Liver (tissue), 9 donors: ENCODE data around the gene FGFBP1. TPM values are rescaled to one million over a fixed set of nuclear protein-coding genes. Genes with fewer than 3 reads are reported as not detected.

Experiments used
- DNase-seq: peaks from one replicate; pipeline ENCODE4 v3.0.0-alpha.2; 2017; ENCODE audit warnings: low spot score
- H3K27ac ChIP-seq, 2 donors: one replicate each; pipeline ENCODE4 v1.7.0; 2013; ENCODE audit warnings: inconsistent platforms in 2 of 2, low read length in 2 of 2, control low read depth in 1 of 2, low read depth in 1 of 2, mild to moderate bottlenecking in 1 of 2
- H3K27me3 ChIP-seq, 4 donors: one replicate each; pipeline versions ENCODE4 v1.6.1 to v1.7.0; 2013; ENCODE audit warnings: low read length in 3 of 4, inconsistent platforms in 1 of 4, mild to moderate bottlenecking in 1 of 4, moderate library complexity in 1 of 4; ENCODE audit not compliant: control insufficient read depth in 4 of 4, insufficient read depth in 4 of 4
- H3K36me3 ChIP-seq, 4 donors: one replicate each; pipeline versions ENCODE4 v1.6.1 to v1.7.0; 2013; ENCODE audit warnings: low read length in 3 of 4, mild to moderate bottlenecking in 3 of 4, low read depth in 1 of 4, moderate library complexity in 1 of 4; ENCODE audit not compliant: control insufficient read depth in 4 of 4, insufficient read depth in 3 of 4
- H3K4me1 ChIP-seq, 4 donors: one replicate each; pipeline versions ENCODE4 v1.6.1 to v1.7.0; 2013; ENCODE audit warnings: low read length in 3 of 4, mild to moderate bottlenecking in 3 of 4, moderate library complexity in 1 of 4; ENCODE audit not compliant: control insufficient read depth in 4 of 4, insufficient read depth in 4 of 4
- H3K4me3 ChIP-seq, 3 donors: one replicate each; pipeline versions ENCODE4 v1.6.1 to v1.7.0; 2013; ENCODE audit warnings: low read length in 3 of 3, control low read depth in 1 of 3, low read depth in 1 of 3, mild to moderate bottlenecking in 1 of 3
- H3K9ac ChIP-seq, 2 donors: one replicate each; pipeline ENCODE4 v1.7.0; 2013; ENCODE audit warnings: low read length in 2 of 2, mild to moderate bottlenecking in 2 of 2, moderate library complexity in 2 of 2, control low read depth in 1 of 2, low read depth in 1 of 2
- H3K9me3 ChIP-seq, 4 donors: one replicate each; pipeline versions ENCODE4 v1.6.1 to v1.7.0; 2013; ENCODE audit warnings: low read length in 3 of 4; ENCODE audit not compliant: control insufficient read depth in 4 of 4
- EGR1 ChIP-seq, 2 donors: IDR thresholded peaks; 2 replicates each; pipeline ENCODE4 v1.6.1; 2016 to 2018; ENCODE audit warnings: antibody characterized with exemption in 2 of 2, low read depth in 2 of 2
- FOXA1 ChIP-seq: IDR thresholded peaks from 2 replicates; pipeline ENCODE4 v1.6.1; 2016; ENCODE audit warnings: antibody characterized with exemption
- FOXA2 ChIP-seq: IDR thresholded peaks from 2 replicates; pipeline ENCODE4 v1.6.1; 2016; ENCODE audit warnings: antibody characterized with exemption
- GABPA ChIP-seq, 2 donors: IDR thresholded peaks in 1 of 2; conservative IDR thresholded peaks in 1 of 2; 2 replicates each; pipeline ENCODE4 v1.6.1; 2016; ENCODE audit warnings: antibody characterized with exemption in 2 of 2, mild to moderate bottlenecking in 1 of 2, moderate library complexity in 1 of 2
- HNF4A ChIP-seq, 2 donors: conservative IDR thresholded peaks; 2 replicates each; pipeline ENCODE4 v1.6.1; 2016; ENCODE audit warnings: antibody characterized with exemption in 2 of 2, mild to moderate bottlenecking in 2 of 2
- HNF4G ChIP-seq: IDR thresholded peaks from 2 replicates; pipeline ENCODE4 v1.6.1; 2016; ENCODE audit warnings: antibody characterized with exemption
- JUND ChIP-seq, 2 donors: IDR thresholded peaks; 2 replicates each; pipeline ENCODE4 v1.6.1; 2016; ENCODE audit warnings: antibody characterized with exemption in 2 of 2
- NR2F2 ChIP-seq: IDR thresholded peaks from 2 replicates; pipeline ENCODE4 v1.6.1; 2016; ENCODE audit warnings: antibody characterized with exemption
- RAD21 ChIP-seq, 2 donors: IDR thresholded peaks; 2 replicates each; pipeline ENCODE4 v1.6.1; 2016; ENCODE audit warnings: antibody characterized with exemption in 2 of 2, mild to moderate bottlenecking in 2 of 2
- RXRA ChIP-seq, 2 donors: IDR thresholded peaks; 2 replicates each; pipeline ENCODE4 v1.6.1; 2017 to 2018; ENCODE audit warnings: antibody characterized with exemption in 2 of 2, mild to moderate bottlenecking in 1 of 2
- SP1 ChIP-seq: IDR thresholded peaks from 2 replicates; pipeline ENCODE4 v1.6.1; 2018; ENCODE audit warnings: antibody characterized with exemption, mild to moderate bottlenecking
- TAF1 ChIP-seq: conservative IDR thresholded peaks from 2 replicates; pipeline ENCODE4 v1.6.1; 2016; ENCODE audit warnings: antibody characterized with exemption, mild to moderate bottlenecking
- YY1 ChIP-seq: IDR thresholded peaks from 2 replicates; pipeline ENCODE4 v1.6.1; 2016; ENCODE audit warnings: antibody characterized with exemption, mild to moderate bottlenecking
- WGBS: extraction: QIAGEN DNeasy Blood & Tissue Kit; methylation state at CpG from one replicate; pipeline ENCODE4 v1.1.7; 2013; 5-methylcytosine and 5-hydroxymethylcytosine counted together
- polyA plus RNA-seq, 2 donors: library from polyadenylated mRNA; stranded (reverse) in 1 of 2; unstranded in 1 of 2; fragments of 200-250 nt in 1 of 2; fragments of >200 nt in 1 of 2; fragmentation: Nextera tagmentation in 1 of 2; extraction: Ambion mirVana in 1 of 2; gene quantifications; one replicate each; pipeline versions ENCODE4 v1.2.1 to v1.2.3, GENCODE V29; 2013 to 2015
- total RNA-seq, 2 donors: library from RNA; depleted of rRNA; stranded (reverse); fragments of >200 nt; gene quantifications; one replicate each; pipeline ENCODE4 v1.2.3, GENCODE V29; 2014
- TF ChIP-seq, protein P1 (sequence below): IDR thresholded peaks from 2 replicates; pipeline ENCODE4 v1.6.1; 2016; ENCODE audit warnings: antibody characterized with exemption, mild to moderate bottlenecking
- TF ChIP-seq, protein P2 (sequence below): IDR thresholded peaks from 2 replicates; pipeline ENCODE4 v1.6.1; 2016; ENCODE audit warnings: antibody characterized with exemption
- TF ChIP-seq, protein P3 (sequence below): IDR thresholded peaks from 2 replicates; pipeline ENCODE4 v1.6.1; 2016; ENCODE audit warnings: antibody characterized with exemption
- TF ChIP-seq, protein P4 (sequence below): fragments of 150-350 bp; IDR thresholded peaks from 2 replicates; pipeline ENCODE4 v1.5.1; 2017; ENCODE audit warnings: improper control_type of control experiment, low read depth, low read length; ENCODE audit not compliant: missing input control
- donor health status: healthy.
- donor health status: healthy.
- donor health status: healthy.
- donor health status: healthy.
- donor health status: healthy.

FGFBP1 gene
- total and polyA plus RNA-seq, 4 donors: not detected

DNA sequence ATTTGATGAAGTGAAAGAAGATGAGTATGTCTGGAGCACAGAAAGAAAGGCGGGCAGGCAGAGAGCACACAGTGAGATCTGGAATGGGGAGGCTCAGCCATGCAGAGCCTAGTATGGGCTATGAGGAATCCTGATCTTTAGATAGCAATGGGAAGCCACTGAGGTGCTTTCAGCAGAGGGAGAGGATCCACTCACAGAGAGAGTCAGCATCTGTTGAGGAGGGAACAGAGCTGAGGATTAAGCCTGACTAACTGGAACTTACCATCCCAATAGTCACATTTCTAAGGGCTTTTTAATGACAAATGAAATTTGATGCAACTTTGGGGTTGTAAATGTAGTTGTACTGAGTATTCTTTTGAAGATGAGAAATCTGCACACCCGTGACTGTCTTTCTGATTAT lies 45.1 kb upstream of the FGFBP1 start:
- WGBS: 90% methylated on average over 2 of the region's 2 CpGs
- DNase-seq: no peak
- TF ChIP-seq FOXA1 (no peak), RAD21 (IDR thresholded peaks at IDR 0.05) (no peak), YY1 (no peak), JUND (IDR thresholded peaks at IDR 0.05) (no peak), HNF4A (conservative IDR thresholded peaks at IDR 0.05) (no peak), SP1 (no peak), FOXA2 (no peak), HNF4G (no peak), TAF1 (no peak), NR2F2 (no peak), EGR1 (IDR thresholded peaks at IDR 0.05; ENCODE audit: low read depth in 2 of 2) (no peak), RXRA (IDR thresholded peaks at IDR 0.05) (no peak), GABPA (IDR thresholded peaks at IDR 0.05 in 1 of 2, conservative IDR thresholded peaks at IDR 0.05 in 1 of 2) (no peak)
- TF ChIP-seq, protein P1, sequence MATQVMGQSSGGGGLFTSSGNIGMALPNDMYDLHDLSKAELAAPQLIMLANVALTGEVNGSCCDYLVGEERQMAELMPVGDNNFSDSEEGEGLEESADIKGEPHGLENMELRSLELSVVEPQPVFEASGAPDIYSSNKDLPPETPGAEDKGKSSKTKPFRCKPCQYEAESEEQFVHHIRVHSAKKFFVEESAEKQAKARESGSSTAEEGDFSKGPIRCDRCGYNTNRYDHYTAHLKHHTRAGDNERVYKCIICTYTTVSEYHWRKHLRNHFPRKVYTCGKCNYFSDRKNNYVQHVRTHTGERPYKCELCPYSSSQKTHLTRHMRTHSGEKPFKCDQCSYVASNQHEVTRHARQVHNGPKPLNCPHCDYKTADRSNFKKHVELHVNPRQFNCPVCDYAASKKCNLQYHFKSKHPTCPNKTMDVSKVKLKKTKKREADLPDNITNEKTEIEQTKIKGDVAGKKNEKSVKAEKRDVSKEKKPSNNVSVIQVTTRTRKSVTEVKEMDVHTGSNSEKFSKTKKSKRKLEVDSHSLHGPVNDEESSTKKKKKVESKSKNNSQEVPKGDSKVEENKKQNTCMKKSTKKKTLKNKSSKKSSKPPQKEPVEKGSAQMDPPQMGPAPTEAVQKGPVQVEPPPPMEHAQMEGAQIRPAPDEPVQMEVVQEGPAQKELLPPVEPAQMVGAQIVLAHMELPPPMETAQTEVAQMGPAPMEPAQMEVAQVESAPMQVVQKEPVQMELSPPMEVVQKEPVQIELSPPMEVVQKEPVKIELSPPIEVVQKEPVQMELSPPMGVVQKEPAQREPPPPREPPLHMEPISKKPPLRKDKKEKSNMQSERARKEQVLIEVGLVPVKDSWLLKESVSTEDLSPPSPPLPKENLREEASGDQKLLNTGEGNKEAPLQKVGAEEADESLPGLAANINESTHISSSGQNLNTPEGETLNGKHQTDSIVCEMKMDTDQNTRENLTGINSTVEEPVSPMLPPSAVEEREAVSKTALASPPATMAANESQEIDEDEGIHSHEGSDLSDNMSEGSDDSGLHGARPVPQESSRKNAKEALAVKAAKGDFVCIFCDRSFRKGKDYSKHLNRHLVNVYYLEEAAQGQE: no peak
- TF ChIP-seq, protein P2, sequence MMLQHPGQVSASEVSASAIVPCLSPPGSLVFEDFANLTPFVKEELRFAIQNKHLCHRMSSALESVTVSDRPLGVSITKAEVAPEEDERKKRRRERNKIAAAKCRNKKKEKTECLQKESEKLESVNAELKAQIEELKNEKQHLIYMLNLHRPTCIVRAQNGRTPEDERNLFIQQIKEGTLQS: no peak
- TF ChIP-seq, protein P3, sequence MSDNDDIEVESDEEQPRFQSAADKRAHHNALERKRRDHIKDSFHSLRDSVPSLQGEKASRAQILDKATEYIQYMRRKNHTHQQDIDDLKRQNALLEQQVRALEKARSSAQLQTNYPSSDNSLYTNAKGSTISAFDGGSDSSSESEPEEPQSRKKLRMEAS: no peak

DNA sequence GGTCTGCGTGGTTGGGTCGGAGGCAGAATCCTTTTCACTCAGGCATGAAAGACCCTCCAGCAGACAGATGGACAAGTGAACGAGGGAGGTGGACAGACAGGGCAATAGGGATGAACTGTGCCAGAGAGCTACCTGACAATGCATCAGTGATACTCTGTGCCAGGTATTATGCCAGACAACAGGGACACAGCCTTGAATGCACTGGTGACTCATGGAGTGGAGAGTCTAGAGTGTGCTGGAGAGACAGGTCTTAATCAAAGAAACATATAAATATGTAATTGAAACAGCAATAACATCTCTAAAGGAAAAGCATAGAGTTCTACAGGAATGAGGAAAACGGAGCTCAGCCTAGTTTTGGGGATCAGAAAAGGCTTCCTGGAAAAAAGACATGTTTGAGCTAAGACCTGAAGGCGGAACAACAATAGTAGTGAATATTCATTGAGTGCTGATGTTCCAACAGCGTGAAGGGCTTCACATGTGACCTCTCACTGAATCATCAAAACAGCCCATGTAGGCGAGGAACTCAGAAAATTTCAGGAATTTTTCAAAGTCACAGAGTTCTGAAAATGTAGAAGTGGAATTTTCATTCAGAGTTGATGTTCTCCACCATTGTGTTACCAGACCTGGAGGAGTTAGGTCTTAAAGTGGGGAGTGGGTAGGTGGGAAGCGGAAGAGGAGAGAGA lies 44.4 kb upstream of the FGFBP1 start:
- Histone ChIP-seq H3K27me3 (no peaks in the 10 kb centered on the region), H3K9ac (no peak overlapping the region), H3K27ac (no peak overlapping the region), H3K9me3 (no peaks in the 10 kb centered on the region), H3K4me1 (no peaks in the 10 kb centered on the region), H3K36me3 (no peaks in the 10 kb centered on the region), H3K4me3 (no peak overlapping the region)
- 90% methylated on average over 8 of the region's 8 CpGs for WGBS
- no peak for DNase-seq
- TF ChIP-seq, protein P4, sequence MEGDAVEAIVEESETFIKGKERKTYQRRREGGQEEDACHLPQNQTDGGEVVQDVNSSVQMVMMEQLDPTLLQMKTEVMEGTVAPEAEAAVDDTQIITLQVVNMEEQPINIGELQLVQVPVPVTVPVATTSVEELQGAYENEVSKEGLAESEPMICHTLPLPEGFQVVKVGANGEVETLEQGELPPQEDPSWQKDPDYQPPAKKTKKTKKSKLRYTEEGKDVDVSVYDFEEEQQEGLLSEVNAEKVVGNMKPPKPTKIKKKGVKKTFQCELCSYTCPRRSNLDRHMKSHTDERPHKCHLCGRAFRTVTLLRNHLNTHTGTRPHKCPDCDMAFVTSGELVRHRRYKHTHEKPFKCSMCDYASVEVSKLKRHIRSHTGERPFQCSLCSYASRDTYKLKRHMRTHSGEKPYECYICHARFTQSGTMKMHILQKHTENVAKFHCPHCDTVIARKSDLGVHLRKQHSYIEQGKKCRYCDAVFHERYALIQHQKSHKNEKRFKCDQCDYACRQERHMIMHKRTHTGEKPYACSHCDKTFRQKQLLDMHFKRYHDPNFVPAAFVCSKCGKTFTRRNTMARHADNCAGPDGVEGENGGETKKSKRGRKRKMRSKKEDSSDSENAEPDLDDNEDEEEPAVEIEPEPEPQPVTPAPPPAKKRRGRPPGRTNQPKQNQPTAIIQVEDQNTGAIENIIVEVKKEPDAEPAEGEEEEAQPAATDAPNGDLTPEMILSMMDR: no peak
- no peak for TF ChIP-seq GABPA (IDR thresholded peaks at IDR 0.05 in 1 of 2, conservative IDR thresholded peaks at IDR 0.05 in 1 of 2)
- no peak for TF ChIP-seq SP1
- no peak for TF ChIP-seq FOXA2
- no peak for TF ChIP-seq HNF4A (conservative IDR thresholded peaks at IDR 0.05)
- TF ChIP-seq NR2F2: no peak
- TF ChIP-seq, protein P2: no peak
- TF ChIP-seq, protein P1: no peak
- TF ChIP-seq FOXA1: no peak
- no peak for TF ChIP-seq RXRA (IDR thresholded peaks at IDR 0.05)

More for the DNA sequence above, 45.1 kb upstream of the FGFBP1 start:
- no peak overlapping the region for H3K4me3 ChIP-seq
- H3K9ac ChIP-seq: no peak overlapping the region
- peaks cover 0 to 2% (median 0%) of the 10 kb centered on the region in 4 donors for H3K4me1 ChIP-seq
- H3K27me3 ChIP-seq: no peaks in the 10 kb centered on the region
- H3K36me3 ChIP-seq: no peaks in the 10 kb centered on the region
- H3K27ac ChIP-seq: no peak overlapping the region
- H3K9me3 ChIP-seq: no peaks in the 10 kb centered on the region
